Lung (tissue), 12 donors: ENCODE results near the gene LTBR. TPM values are rescaled to one million over a fixed set of nuclear protein-coding genes. Genes with fewer than 3 reads are reported as not detected.
A peak's percentile ranks its signal among the peaks of the same experiment; 100 is the strongest.
"Not testable (repeated sequence)": the region's sequence is repeated elsewhere in the genome, so short reads cannot be mapped to it uniquely, and the experiment has no call there.

Source experiments
- ATAC-seq: fragments of 200-7000 bp; cut with Tn5 transposase; one replicate; pipeline ENCODE4 v1.9.1; 2020; ENCODE audit warnings: moderate number of reproducible peaks; ENCODE audit not compliant: insufficient read depth, low FRiP score
- DNase-seq, 3 donors: peaks; one replicate each; pipeline ENCODE4 v3.0.0-alpha.2; 2013 to 2017
- H3K27ac ChIP-seq, 2 donors: one replicate each; pipeline ENCODE4 v1.5.1; 2013; ENCODE audit warnings: mild to moderate bottlenecking in 2 of 2, moderate library complexity in 2 of 2, control low read depth in 1 of 2, inconsistent platforms in 1 of 2, low read depth in 1 of 2, low read length in 1 of 2
- H3K27me3 ChIP-seq, 3 donors: one replicate each; pipeline ENCODE4 v1.5.1; 2013; ENCODE audit warnings: low read length in 2 of 3; ENCODE audit not compliant: control insufficient read depth in 3 of 3, insufficient read depth in 3 of 3
- H3K36me3 ChIP-seq, 4 donors: one replicate each; pipeline ENCODE4 v1.5.1; 2013; ENCODE audit warnings: low read length in 4 of 4, mild to moderate bottlenecking in 1 of 4, moderate library complexity in 1 of 4; ENCODE audit not compliant: control insufficient read depth in 4 of 4, insufficient read depth in 4 of 4
- H3K4me1 ChIP-seq, 5 donors: one replicate each; pipeline ENCODE4 v1.5.1; 2013; ENCODE audit warnings: low read length in 5 of 5, mild to moderate bottlenecking in 2 of 5, moderate library complexity in 1 of 5; ENCODE audit not compliant: control insufficient read depth in 5 of 5, insufficient read depth in 5 of 5
- H3K4me3 ChIP-seq: one replicate; pipeline ENCODE4 v1.5.1; 2013; ENCODE audit warnings: mild to moderate bottlenecking, control low read depth, moderate library complexity
- H3K9ac ChIP-seq, 2 donors: one replicate each; pipeline ENCODE4 v1.5.1; 2013; ENCODE audit warnings: low read length in 2 of 2, control low read depth in 1 of 2; ENCODE audit not compliant: insufficient read depth in 1 of 2
- H3K9me3 ChIP-seq, 4 donors: one replicate each; pipeline ENCODE4 v1.5.1; 2013; ENCODE audit warnings: low read length in 3 of 4, mild to moderate bottlenecking in 1 of 4, moderate library complexity in 1 of 4; ENCODE audit not compliant: control insufficient read depth in 4 of 4, insufficient read depth in 3 of 4
- CTCF ChIP-seq: IDR thresholded peaks from 2 replicates; pipeline ENCODE4 v1.5.1; 2012; ENCODE audit warnings: mild to moderate bottlenecking; ENCODE audit errors: control extremely low read depth, extremely low read depth
- WGBS, 2 donors: extraction: QIAGEN DNeasy Blood & Tissue Kit; methylation state at CpG; one replicate each; pipeline ENCODE4 v1.1.7; 2013; 5-methylcytosine and 5-hydroxymethylcytosine counted together
- polyA plus RNA-seq, 2 donors: library from polyadenylated mRNA; stranded (reverse); fragments of 200-250 nt; gene quantifications; one replicate each; pipeline ENCODE4 v1.2.1, GENCODE V29; 2013
- total RNA-seq, 2 donors: library from RNA; depleted of rRNA in 1 of 2; stranded (reverse); fragments of >200 nt in 1 of 2; gene quantifications; one replicate each; pipeline ENCODE4 v1.2.1, GENCODE V29; 2014 to 2021
- donor health status: control.
- donor health status: control.
- donor health status: Bipolar disorder and iron deficiency.
- donor health status: healthy.
- donor health status: DM: yes; HTN: yes; CAD: no.

LTBR gene
- total and polyA plus RNA-seq, 4 donors: 52.6 to 134 (median 122) TPM

GRCh38 chr12:6337958-6338433, 46.0 kb upstream of the LTBR start:
- DNase-seq: no peak
- Histone ChIP-seq H3K4me3 (no peak overlapping the region), H3K9me3 (no peaks in the 10 kb centered on the region), H3K27me3 (no peaks in the 10 kb centered on the region), H3K27ac (peak overlapping the region in 1 of 2 donors; percentile 99), H3K36me3 (peaks cover 7 to 25% (median 12%) of the 10 kb centered on the region in 4 donors), H3K4me1 (peaks cover 29 to 75% (median 46%) of the 10 kb centered on the region in 5 donors), H3K9ac (no peak overlapping the region)
- TF ChIP-seq CTCF: no peak
- ATAC-seq: no peak
- whole genome bisulfite sequencing, 2 donors: 13 to 23% methylated on average over 12 of the region's 12 CpGs

GRCh38 chr12:6338536-6338935, 45.4 kb upstream of the LTBR start:
- H3K36me3 ChIP-seq: peaks cover 4 to 19% (median 8%) of the 10 kb centered on the region in 4 donors
- not testable (repeated sequence) for H3K4me3 ChIP-seq, H3K27me3 ChIP-seq, H3K9ac ChIP-seq, H3K9me3 ChIP-seq, ATAC-seq, DNase-seq
- peaks cover 29 to 75% (median 46%) of the 10 kb centered on the region in 5 donors for H3K4me1 ChIP-seq
- WGBS, 2 donors: 39 to 49% methylated on average over 8 of the region's 8 CpGs
- peak overlapping the region in 1 of 2 donors; percentile 99 for H3K27ac ChIP-seq

- DNase-seq (no peak), ATAC-seq (no peak)
- H3K27me3 ChIP-seq: no peaks in the 10 kb centered on the region
- H3K36me3 ChIP-seq: peaks cover 2 to 15% (median 4%) of the 10 kb centered on the region in 4 donors
- peak overlapping the region; percentile 98 for H3K4me3 ChIP-seq
- peaks cover 29 to 75% (median 46%) of the 10 kb centered on the region in 5 donors for H3K4me1 ChIP-seq
- WGBS, 2 donors: 11 to 30% methylated on average over 3 of the region's 3 CpGs
- no peak for TF ChIP-seq CTCF
- no peak overlapping the region for H3K9ac ChIP-seq
- no peaks in the 10 kb centered on the region for H3K9me3 ChIP-seq
- peak overlapping the region in 1 of 2 donors; percentile 99 for H3K27ac ChIP-seq
These were observed 45.0 kb upstream of the LTBR start for GRCh38 chr12:6338955-6339354.

- H3K9me3 ChIP-seq: no peaks in the 10 kb centered on the region
- 1 to 2% methylated on average over 9 of the region's 9 CpGs for WGBS, 2 donors
- ATAC-seq (no peak), DNase-seq (peak; percentile 49 to 77 (median 59))
- TF ChIP-seq CTCF: no peak
- peak overlapping the region; percentile 80 to 91 for H3K9ac ChIP-seq
- peaks cover 0 to 12% (median 0%) of the 10 kb centered on the region in 4 donors for H3K36me3 ChIP-seq
- peak overlapping the region; percentile 98 for H3K4me3 ChIP-seq
- peaks cover 22 to 64% (median 43%) of the 10 kb centered on the region in 5 donors for H3K4me1 ChIP-seq
- peak overlapping the region; percentile 97 to 99 for H3K27ac ChIP-seq
- H3K27me3 ChIP-seq: no peaks in the 10 kb centered on the region
These were observed 43.8 kb upstream of the LTBR start for GRCh38 chr12:6340032-6340638.
